HepG2 (cell line): Measurements from ENCODE around the gene ZFAND6. TPM values are rescaled to one million over a fixed set of nuclear protein-coding genes. Genes with fewer than 3 reads are reported as not detected.
A peak's percentile ranks its signal among the peaks of the same experiment; 100 is the strongest.

Experiments used
- CAMTA2 ChIP-seq: sonication (generic); formaldehyde crosslinking; IDR thresholded peaks from 2 replicates; pipeline ENCODE4 v1.4.0; 2020; ENCODE audit warnings: mild to moderate bottlenecking, missing genetic modification reagents, borderline replicate concordance
- CBFB ChIP-seq: sonication (generic); formaldehyde crosslinking; IDR thresholded peaks from 2 replicates; pipeline ENCODE4 v1.4.0; 2020; ENCODE audit warnings: missing genetic modification reagents
- CREB3 ChIP-seq: sonication (generic); formaldehyde crosslinking; IDR thresholded peaks from 2 replicates; pipeline ENCODE4 v1.5.0; 2020; ENCODE audit warnings: missing genetic modification reagents
- FLYWCH1 ChIP-seq: sonication (generic); formaldehyde crosslinking; IDR thresholded peaks from 2 replicates; pipeline ENCODE4 v1.8.1; 2023; ENCODE audit warnings: mild to moderate bottlenecking, missing genetic modification reagents
- FOXC1 ChIP-seq: sonication (generic); formaldehyde crosslinking; IDR thresholded peaks from 2 replicates; pipeline ENCODE4 v1.8.0; 2022; ENCODE audit warnings: mild to moderate bottlenecking, missing genetic modification reagents, borderline replicate concordance
- HMGXB3 ChIP-seq: sonication (generic); formaldehyde crosslinking; IDR thresholded peaks from 2 replicates; pipeline ENCODE4 v1.4.0; 2020; ENCODE audit warnings: missing genetic modification reagents, borderline replicate concordance
- HNF4A ChIP-seq: sonication (generic); formaldehyde crosslinking; IDR thresholded peaks from 2 replicates; pipeline ENCODE4 v1.4.0; 2020; ENCODE audit warnings: missing genetic modification reagents
- MED13 ChIP-seq: sonication (generic); formaldehyde crosslinking; IDR thresholded peaks from 2 replicates; pipeline ENCODE4 v1.5.0; 2020; ENCODE audit warnings: missing genetic modification reagents
- NFKB2 ChIP-seq: sonication (generic); formaldehyde crosslinking; IDR thresholded peaks from 2 replicates; pipeline ENCODE4 v1.4.0; 2020; ENCODE audit warnings: missing genetic modification reagents, borderline replicate concordance
- RELA ChIP-seq: sonication (generic); formaldehyde crosslinking; IDR thresholded peaks from 2 replicates; pipeline ENCODE4 v1.4.0; 2020; ENCODE audit warnings: missing genetic modification reagents
- RORA ChIP-seq: sonication (generic); formaldehyde crosslinking; IDR thresholded peaks from 2 replicates; pipeline ENCODE4 v1.5.0; 2020; ENCODE audit warnings: mild to moderate bottlenecking, missing genetic modification reagents, moderate library complexity
- SIX1 ChIP-seq: sonication (generic); formaldehyde crosslinking; IDR thresholded peaks from 2 replicates; pipeline ENCODE4 v1.4.0; 2020; ENCODE audit warnings: missing genetic modification reagents, borderline replicate concordance
- SOX13 ChIP-seq, 3 experiments: fragments of 450-650 bp in 1 of 3; sonication (generic) in 1 of 3; formaldehyde crosslinking in 1 of 3; IDR thresholded peaks in 2 of 3; conservative IDR thresholded peaks in 1 of 3; 2 replicates each; pipeline versions ENCODE4 v1.5.0 to v1.6.1; 2016 to 2020; ENCODE audit warnings: antibody characterized with exemption in 1 of 3, mild to moderate bottlenecking in 1 of 3, missing compliant biosample characterization in 1 of 3, missing genetic modification reagents in 1 of 3, moderate library complexity in 1 of 3
- SRSF4 ChIP-seq: fragments of 200-400 bp; formaldehyde crosslinking; IDR thresholded peaks from one replicate; pipeline ENCODE4 v1.6.1; 2018; ENCODE audit warnings: mild to moderate bottlenecking, low read depth, low read length, moderate library complexity; ENCODE audit not compliant: poor library complexity, severe bottlenecking
- THYN1 ChIP-seq: sonication (generic); formaldehyde crosslinking; IDR thresholded peaks from 2 replicates; pipeline ENCODE4 v1.8.1; 2023; ENCODE audit warnings: low read depth, mild to moderate bottlenecking, moderate library complexity, missing genetic modification reagents, borderline replicate concordance
- TMF1 ChIP-seq: sonication (generic); formaldehyde crosslinking; IDR thresholded peaks from 2 replicates; pipeline ENCODE4 v1.8.1; 2022; ENCODE audit warnings: low read depth, missing genetic modification reagents
- ZFP1 ChIP-seq: IDR thresholded peaks from 2 replicates; pipeline ENCODE4 v1.6.1; 2016
- ZIK1 ChIP-seq: sonication (generic); formaldehyde crosslinking; IDR thresholded peaks from 2 replicates; pipeline ENCODE4 v1.5.0; 2020; ENCODE audit warnings: mild to moderate bottlenecking, low read depth, missing genetic modification reagents, borderline replicate concordance
- ZNF205 ChIP-seq: IDR thresholded peaks from 2 replicates; pipeline ENCODE4 v1.6.1; 2018; ENCODE audit warnings: missing biosample characterization, missing genetic modification reagents
- ZNF230 ChIP-seq: sonication (generic); formaldehyde crosslinking; IDR thresholded peaks from 2 replicates; pipeline ENCODE4 v1.4.0; 2020; ENCODE audit warnings: mild to moderate bottlenecking, missing genetic modification reagents
- ZNF343 ChIP-seq: sonication (generic); formaldehyde crosslinking; IDR thresholded peaks from 2 replicates; pipeline ENCODE4 v1.4.0; 2020; ENCODE audit warnings: mild to moderate bottlenecking, missing genetic modification reagents
- ZNF446 ChIP-seq: sonication (generic); formaldehyde crosslinking; IDR thresholded peaks from 2 replicates; pipeline ENCODE4 v1.5.0; 2020; ENCODE audit warnings: mild to moderate bottlenecking, missing genetic modification reagents
- ZNF547 ChIP-seq: sonication (generic); formaldehyde crosslinking; IDR thresholded peaks from 2 replicates; pipeline ENCODE4 v1.5.1; 2020; ENCODE audit warnings: mild to moderate bottlenecking, missing genetic modification reagents
- ZNF577 ChIP-seq: sonication (generic); formaldehyde crosslinking; IDR thresholded peaks from 2 replicates; pipeline ENCODE4 v1.4.0; 2020; ENCODE audit warnings: mild to moderate bottlenecking, low read depth, missing genetic modification reagents, borderline replicate concordance
- ZNF720 ChIP-seq: sonication (generic); formaldehyde crosslinking; IDR thresholded peaks from 2 replicates; pipeline ENCODE4 v1.4.0; 2020; ENCODE audit warnings: missing genetic modification reagents
- ZNF772 ChIP-seq: sonication (generic); formaldehyde crosslinking; IDR thresholded peaks from 2 replicates; pipeline ENCODE4 v1.5.0; 2020; ENCODE audit warnings: mild to moderate bottlenecking, missing genetic modification reagents
- polyA plus RNA-seq, 8 experiments: library from polyadenylated mRNA; depleted of rRNA in 3 of 8; stranded (reverse) in 7 of 8; unstranded in 1 of 8; fragments of >200 nt; fragmentation: Illumina TruSeq in 4 of 8; extraction: Trizol in 4 of 8; gene quantifications; 2 replicates each; pipeline versions ENCODE4 v1.2.1 to v1.2.3, GENCODE V29; 2011 to 2016; ENCODE audit warnings: low read depth in 4 of 8, missing spikeins in 1 of 8, mixed read lengths in 1 of 8; ENCODE audit not compliant: insufficient read depth in 1 of 8
- total RNA-seq, 5 experiments: library from RNA; depleted of rRNA; stranded (reverse); fragments of >200 nt; fragmentation: Illumina TruSeq; extraction: Trizol; gene quantifications; 2 replicates each; pipeline ENCODE4 v1.2.3, GENCODE V29; 2016; ENCODE audit warnings: low read depth in 1 of 5

ZFAND6 gene
- total and polyA plus RNA-seq, 2 of the 13 experiments (the other 11 are each of a cell fraction or from before 2014, with no cell fraction given), result 84.2 to 115 TPM

- TF ChIP-seq HMGXB3 (CRISPR knock-in tag) (no peak), NFKB2 (CRISPR knock-in tag) (no peak), HNF4A (CRISPR knock-in tag) (peak; percentile 60), ZNF343 (CRISPR knock-in tag) (no peak), THYN1 (CRISPR knock-in tag) (no peak), ZIK1 (no peak), ZNF446 (no peak), RORA (CRISPR knock-in tag) (no peak), ZNF720 (CRISPR knock-in tag) (no peak), FOXC1 (no peak), CREB3 (CRISPR knock-in tag) (no peak), ZNF772 (CRISPR knock-in tag) (no peak), TMF1 (CRISPR knock-in tag) (no peak), CBFB (CRISPR knock-in tag) (no peak), ZNF205 (CRISPR knock-in tag) (no peak), RELA (CRISPR knock-in tag) (no peak), SOX13 (IDR thresholded peaks at IDR 0.05) (no peak), SOX13 (CRISPR knock-in tag; conservative IDR thresholded peaks at IDR 0.05 in 1 of 2, IDR thresholded peaks at IDR 0.05 in 1 of 2) (no peak), ZNF547 (CRISPR knock-in tag) (no peak), MED13 (CRISPR knock-in tag) (no peak), SIX1 (CRISPR knock-in tag) (no peak), FLYWCH1 (CRISPR knock-in tag) (no peak), CAMTA2 (CRISPR knock-in tag) (0 out of 2 replicates have a peak, but pooled peaks have one; percentile 34), ZNF577 (CRISPR knock-in tag) (no peak), ZFP1 (CRISPR knock-in tag) (no peak), SRSF4 (no peak), ZNF230 (CRISPR knock-in tag) (no peak)
Measured at GRCh38 chr15:80173022-80173759, 113.7 kb downstream of the ZFAND6 start (continued).
